Activated CD4-positive, alpha-beta T cell treated with anti-CD3 and anti-CD28 coated beads, Interleukin-2, amount 50 U/mL, for 24 hours (primary cell): ENCODE data around the gene KCNG2.

Source experiments
- DNase-seq, 2 donors: peaks; one replicate each; pipeline ENCODE4 v3.0.0-alpha.2; 2020; ENCODE audit warnings: low read depth in 1 of 2, low spot score in 1 of 2

KCNG2 gene

DNA sequence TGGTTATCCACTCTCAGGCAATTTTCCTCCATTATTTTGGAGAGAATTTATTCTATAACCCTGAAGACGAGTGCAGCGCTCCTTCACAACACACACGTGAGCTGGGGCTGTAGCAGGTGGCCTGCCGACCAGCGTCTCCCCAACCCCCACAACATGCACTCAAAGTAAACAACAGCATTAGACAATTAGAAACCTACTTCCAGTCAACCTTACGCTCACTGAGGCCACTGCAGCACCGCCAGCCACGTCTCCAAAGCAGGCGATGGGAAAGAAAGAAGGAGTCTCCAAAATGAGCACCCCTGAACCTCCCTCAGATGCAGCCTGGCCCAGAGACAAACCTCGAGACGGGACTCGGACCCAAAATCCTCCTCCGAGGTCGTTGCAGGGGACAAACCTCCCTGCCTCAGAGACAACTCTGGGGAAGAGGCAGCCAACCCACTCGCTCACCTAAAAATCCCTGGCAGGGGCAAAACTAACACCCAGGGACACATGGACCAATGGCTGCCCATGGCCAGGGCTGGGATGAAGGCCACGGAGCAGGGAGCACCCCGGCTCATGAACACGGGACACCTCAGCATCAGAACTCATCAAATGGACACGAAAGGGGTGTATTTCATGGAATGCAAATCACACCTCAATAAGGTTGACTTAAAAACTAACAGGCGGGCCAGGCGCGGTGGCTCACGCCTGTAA lies 151.1 kb downstream of the KCNG2 start:
- DNase-seq: no peak
